ENCODE results near the gene NCOA3.

NCOA3 gene

GRCh38 chr20:47535088-47535487 is 33.4 kb downstream of the NCOA3 start:
- no peak for DNase-seq (ENCODE audit: low read depth)
- TF ChIP-seq CTCF (IDR thresholded peaks at IDR 0.05; ENCODE audit: control insufficient read depth, insufficient read depth, low read depth, low read length, missing control alignments), result peak; percentile 8
- H3K4me3 ChIP-seq (ENCODE audit: control insufficient read depth, low read depth, low read length), result no peak overlapping the region

- H3K4me3 ChIP-seq (ENCODE audit: control insufficient read depth, low read depth, low read length), result no peak overlapping the region
- TF ChIP-seq CTCF (IDR thresholded peaks at IDR 0.05; ENCODE audit: control insufficient read depth, insufficient read depth, low read depth, low read length, missing control alignments), result no peak
- no peak for DNase-seq (ENCODE audit: low read depth)
Measured at GRCh38 chr20:47535994-47536393, 34.3 kb downstream of the NCOA3 start.

- H3K4me3 ChIP-seq (ENCODE audit: control insufficient read depth, low read depth, low read length), result no peak overlapping the region
- no peak for TF ChIP-seq CTCF (IDR thresholded peaks at IDR 0.05; ENCODE audit: control insufficient read depth, insufficient read depth, low read depth, low read length, missing control alignments)
- DNase-seq (ENCODE audit: low read depth), result no peak
Measured at GRCh38 chr20:47540443-47541354, 39.0 kb downstream of the NCOA3 start.

- TF ChIP-seq CTCF (IDR thresholded peaks at IDR 0.05; ENCODE audit: control insufficient read depth, insufficient read depth, low read depth, low read length, missing control alignments), result no peak
- DNase-seq (ENCODE audit: low read depth), result no peak
- no peak overlapping the region for H3K4me3 ChIP-seq (ENCODE audit: control insufficient read depth, low read depth, low read length)
Measured at GRCh38 chr20:47541355-47541922, 39.8 kb downstream of the NCOA3 start.

- no peak for DNase-seq (ENCODE audit: low read depth)
- no peak for TF ChIP-seq CTCF (IDR thresholded peaks at IDR 0.05; ENCODE audit: control insufficient read depth, insufficient read depth, low read depth, low read length, missing control alignments)
- H3K4me3 ChIP-seq (ENCODE audit: control insufficient read depth, low read depth, low read length), result no peak overlapping the region
Measured at GRCh38 chr20:47543006-47543431, 41.3 kb downstream of the NCOA3 start.

- no peak overlapping the region for H3K4me3 ChIP-seq (ENCODE audit: control insufficient read depth, low read depth, low read length)
- no peak for DNase-seq (ENCODE audit: low read depth)
- TF ChIP-seq CTCF (IDR thresholded peaks at IDR 0.05; ENCODE audit: control insufficient read depth, insufficient read depth, low read depth, low read length, missing control alignments), result no peak
Measured at GRCh38 chr20:47544240-47544639, 42.6 kb downstream of the NCOA3 start.
